Epithelial cell of proximal tubule (primary cell): ENCODE results near the gene FERMT2. TPM values are rescaled to one million over a fixed set of nuclear protein-coding genes. Genes with fewer than 3 reads are reported as not detected.

Source experiments
- DNase-seq: peaks from one replicate; pipeline ENCODE4 v3.0.0-alpha.2; 2011; ENCODE audit warnings: low read depth
- H3K4me3 ChIP-seq: 2 replicates; pipeline ENCODE4 v1.5.1; 2011; ENCODE audit warnings: low read depth, mild to moderate bottlenecking, low read length
- CTCF ChIP-seq: conservative IDR thresholded peaks from 2 replicates; pipeline ENCODE4 v1.5.1; 2012; ENCODE audit warnings: low read depth, mild to moderate bottlenecking, low read length
- total RNA-seq: library from RNA; depleted of rRNA; stranded (reverse); fragments of >200 nt; gene quantifications from 2 replicates; pipeline ENCODE4 v1.2.3, GENCODE V29; 2015

FERMT2 gene
- total RNA-seq, 1 donor from 2014 or later: 60.1 TPM

- no peak for DNase-seq
- no peak for TF ChIP-seq CTCF
Observed at GRCh38 chr14:52907949-52908348, 42.9 kb downstream of the FERMT2 start.

GRCh38 chr14:52906141-52906601 lies 44.7 kb downstream of the FERMT2 start:
- no peak for TF ChIP-seq CTCF
- H3K4me3 ChIP-seq: peak overlapping the region; percentile 22
- peak; percentile 77 for DNase-seq

More at GRCh38 chr14:52907949-52908348, 42.9 kb downstream of the FERMT2 start:
- H3K4me3 ChIP-seq: no peak overlapping the region

GRCh38 chr14:52902971-52903619 lies 47.8 kb downstream of the FERMT2 start:
- no peak for DNase-seq
- no peak for TF ChIP-seq CTCF
- no peak overlapping the region for H3K4me3 ChIP-seq

GRCh38 chr14:52901357-52901980 lies 49.4 kb downstream of the FERMT2 start:
- H3K4me3 ChIP-seq: no peak overlapping the region
- TF ChIP-seq CTCF: no peak
- DNase-seq: no peak

- H3K4me3 ChIP-seq: no peak overlapping the region
- no peak for TF ChIP-seq CTCF
- DNase-seq: no peak
Observed at GRCh38 chr14:52900731-52901130, 50.1 kb downstream of the FERMT2 start.

GRCh38 chr14:52898496-52898895 lies 52.4 kb downstream of the FERMT2 start:
- DNase-seq: no peak
- no peak for TF ChIP-seq CTCF
- no peak overlapping the region for H3K4me3 ChIP-seq

- no peak overlapping the region for H3K4me3 ChIP-seq
- DNase-seq: no peak
- no peak for TF ChIP-seq CTCF
Observed at GRCh38 chr14:52895000-52895399, 55.9 kb downstream of the FERMT2 start.
